SU-DHL-6 (cell line): ENCODE results near the gene NFIX.

ENCODE experiments used
- H2AFZ ChIP-seq: fragments of 200-600 bp; sonication (generic); 2 replicates; pipeline ENCODE4 v1.6.1; 2014; ENCODE audit warnings: low read depth, mild to moderate bottlenecking, moderate library complexity, mixed read lengths, antibody characterized with exemption, low read length; ENCODE audit not compliant: severe bottlenecking
- H3F3A ChIP-seq: fragments of 200-600 bp; shearing (Covaris generic); 2 replicates; pipeline ENCODE4 v1.6.0; 2016; ENCODE audit warnings: antibody characterized with exemption, mild to moderate bottlenecking; ENCODE audit not compliant: insufficient read depth
- H3K27ac ChIP-seq: fragments of 200-600 bp; sonication (generic); 2 replicates; pipeline ENCODE4 v1.5.1; 2016; ENCODE audit warnings: low read depth, mild to moderate bottlenecking, low read length, moderate library complexity, mixed read lengths
- H3K27me3 ChIP-seq: fragments of 200-600 bp; sonication (generic), shearing (Covaris generic); 2 replicates; pipeline ENCODE4 v1.6.0; 2014; ENCODE audit warnings: mild to moderate bottlenecking, low read length
- H3K36me3 ChIP-seq: fragments of 200-600 bp; sonication (generic); 2 replicates; pipeline ENCODE4 v1.6.1; 2014; ENCODE audit warnings: mild to moderate bottlenecking, low read length, mixed read lengths
- H3K4me2 ChIP-seq: fragments of 300-600, 200-600 bp; shearing (Covaris generic), sonication (generic); 2 replicates; pipeline ENCODE4 v1.6.0; 2014; ENCODE audit warnings: low read length, low read depth, mild to moderate bottlenecking; ENCODE audit not compliant: poor library complexity, severe bottlenecking
- H3K4me3 ChIP-seq: fragments of 200-600 bp; sonication (generic); 2 replicates; pipeline ENCODE4 v1.5.1; 2014; ENCODE audit warnings: antibody characterized with exemption, low read length, mild to moderate bottlenecking, mixed read lengths; ENCODE audit not compliant: insufficient read depth, poor library complexity, severe bottlenecking
- H3K79me2 ChIP-seq: fragments of 200-600 bp; sonication (generic); 2 replicates; pipeline ENCODE4 v1.6.1; 2014; ENCODE audit warnings: mild to moderate bottlenecking, low read length, moderate library complexity; ENCODE audit not compliant: insufficient read depth
- H3K9ac ChIP-seq: fragments of 200-600 bp; sonication (generic); 2 replicates; pipeline ENCODE4 v1.7.0; 2014; ENCODE audit warnings: mild to moderate bottlenecking, low read length
- H3K9me2 ChIP-seq: fragments of 200-600 bp; sonication (generic); replicated peaks from 2 replicates; pipeline ENCODE4 v1.6.1; 2014; ENCODE audit warnings: low read length; ENCODE audit not compliant: insufficient read depth
- H3K9me3 ChIP-seq: fragments of 200-600 bp; sonication (generic); 2 replicates; pipeline ENCODE4 v1.6.1; 2014; ENCODE audit warnings: low read length, mixed read lengths; ENCODE audit not compliant: insufficient read depth
- H4K20me1 ChIP-seq: fragments of 200-600 bp; sonication (generic); 2 replicates; pipeline ENCODE4 v1.6.1; 2014; ENCODE audit warnings: low read depth, mild to moderate bottlenecking, antibody characterized with exemption, low read length, moderate library complexity, mixed read lengths
- EZH2phosphoT487 ChIP-seq: fragments of 200-600 bp; sonication (generic), shearing (Covaris generic); conservative IDR thresholded peaks from 2 replicates; pipeline ENCODE4 v1.6.1; 2018; ENCODE audit warnings: mild to moderate bottlenecking, antibody characterized with exemption, low read length, moderate library complexity, mixed read lengths
- TF ChIP-seq, protein P1 (sequence below): fragments of 200-600 bp; sonication (generic); IDR thresholded peaks from one replicate; pipeline ENCODE4 v1.5.1; 2017; ENCODE audit warnings: antibody characterized with exemption, mild to moderate bottlenecking, low read length, moderate library complexity; ENCODE audit not compliant: insufficient read depth, poor library complexity, severe bottlenecking

The NFIX gene

DNA sequence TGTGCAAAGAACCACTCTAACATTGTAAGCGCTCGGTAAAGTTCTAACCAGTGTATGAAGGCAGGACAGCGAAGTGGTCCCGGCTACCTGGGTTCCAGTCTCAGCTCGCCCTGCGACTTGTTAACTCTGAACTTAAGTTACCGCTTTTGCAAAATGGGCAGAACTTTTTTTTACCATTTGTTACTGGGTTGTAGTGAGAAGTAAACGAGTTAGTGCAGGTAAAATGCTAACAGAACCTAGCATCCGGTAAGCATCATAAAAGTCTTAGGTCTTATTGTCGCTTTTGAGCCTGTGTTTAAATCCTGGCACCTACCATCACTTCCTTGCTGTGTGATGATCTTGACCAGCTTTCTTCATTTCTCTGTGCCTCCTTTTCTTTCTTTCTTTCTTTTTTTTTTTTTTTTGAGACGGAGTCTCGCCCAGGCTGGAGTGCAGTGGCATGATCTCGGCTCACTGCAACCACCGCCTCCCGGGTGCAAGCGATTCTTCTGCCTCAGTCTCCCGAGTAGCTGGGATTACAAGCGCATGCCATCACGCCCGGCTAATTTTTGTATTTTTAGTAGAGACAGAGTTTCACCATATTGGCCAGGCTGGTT lies 122.0 kb downstream of the NFIX start:
- H3K36me3 ChIP-seq, result 0 out of 2 replicates have a peak, but pooled peaks cover 2% of the 10 kb centered on the region
- H3K9ac ChIP-seq, result peak overlapping the region; percentile 79
- peaks cover 8% of the 10 kb centered on the region for H3F3A ChIP-seq
- no peaks in the 10 kb centered on the region for H3K9me2 ChIP-seq
- H3K4me2 ChIP-seq, result peak overlapping the region; percentile 74
- peak overlapping the region; percentile 95 for H3K4me3 ChIP-seq
- H3K27ac ChIP-seq, result peak overlapping the region; percentile 79
- no peaks in the 10 kb centered on the region for H3K9me3 ChIP-seq
- H3K27me3 ChIP-seq, result no peaks in the 10 kb centered on the region
- H3K79me2 ChIP-seq, result peaks cover 50% of the 10 kb centered on the region
- TF ChIP-seq EZH2phosphoT487, result no peak
- TF ChIP-seq, protein P1, sequence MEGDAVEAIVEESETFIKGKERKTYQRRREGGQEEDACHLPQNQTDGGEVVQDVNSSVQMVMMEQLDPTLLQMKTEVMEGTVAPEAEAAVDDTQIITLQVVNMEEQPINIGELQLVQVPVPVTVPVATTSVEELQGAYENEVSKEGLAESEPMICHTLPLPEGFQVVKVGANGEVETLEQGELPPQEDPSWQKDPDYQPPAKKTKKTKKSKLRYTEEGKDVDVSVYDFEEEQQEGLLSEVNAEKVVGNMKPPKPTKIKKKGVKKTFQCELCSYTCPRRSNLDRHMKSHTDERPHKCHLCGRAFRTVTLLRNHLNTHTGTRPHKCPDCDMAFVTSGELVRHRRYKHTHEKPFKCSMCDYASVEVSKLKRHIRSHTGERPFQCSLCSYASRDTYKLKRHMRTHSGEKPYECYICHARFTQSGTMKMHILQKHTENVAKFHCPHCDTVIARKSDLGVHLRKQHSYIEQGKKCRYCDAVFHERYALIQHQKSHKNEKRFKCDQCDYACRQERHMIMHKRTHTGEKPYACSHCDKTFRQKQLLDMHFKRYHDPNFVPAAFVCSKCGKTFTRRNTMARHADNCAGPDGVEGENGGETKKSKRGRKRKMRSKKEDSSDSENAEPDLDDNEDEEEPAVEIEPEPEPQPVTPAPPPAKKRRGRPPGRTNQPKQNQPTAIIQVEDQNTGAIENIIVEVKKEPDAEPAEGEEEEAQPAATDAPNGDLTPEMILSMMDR, result no peak
- peak overlapping the region; percentile 77 for H2AFZ ChIP-seq
- H4K20me1 ChIP-seq, result no peaks in the 10 kb centered on the region

GRCh38 chr19:13117772-13118423 lies 122.6 kb downstream of the NFIX start, which contains the start of gene NACC1:
Gene NACC1, plus strand, starts transcription at chr19:13118264. Its CDS starts 16,944 bp downstream, at chr19:13135208.
- H3K4me3 ChIP-seq, result peak within 1 kb of the TSS; percentile 100
- peak within 1 kb of the TSS; percentile 77 for H2AFZ ChIP-seq
- H3K36me3 ChIP-seq, result 0 out of 2 replicates have a peak, but pooled peaks cover 2% of the 10 kb centered on the region
- no peaks in the 10 kb centered on the region for H3K27me3 ChIP-seq
- no peaks in the 10 kb centered on the region for H4K20me1 ChIP-seq
- peak within 1 kb of the TSS; percentile 74 for H3K4me2 ChIP-seq
- no peaks in the 10 kb centered on the region for H3K9me2 ChIP-seq
- peaks cover 56% of the 10 kb centered on the region for H3K79me2 ChIP-seq
- peak within 1 kb of the TSS; percentile 79 for H3K27ac ChIP-seq
- peak within 1 kb of the TSS; percentile 91 for H3K9ac ChIP-seq
- TF ChIP-seq EZH2phosphoT487, result no peak
- TF ChIP-seq, protein P1, result no peak
- peaks cover 8% of the 10 kb centered on the region for H3F3A ChIP-seq
- no peaks in the 10 kb centered on the region for H3K9me3 ChIP-seq

DNA sequence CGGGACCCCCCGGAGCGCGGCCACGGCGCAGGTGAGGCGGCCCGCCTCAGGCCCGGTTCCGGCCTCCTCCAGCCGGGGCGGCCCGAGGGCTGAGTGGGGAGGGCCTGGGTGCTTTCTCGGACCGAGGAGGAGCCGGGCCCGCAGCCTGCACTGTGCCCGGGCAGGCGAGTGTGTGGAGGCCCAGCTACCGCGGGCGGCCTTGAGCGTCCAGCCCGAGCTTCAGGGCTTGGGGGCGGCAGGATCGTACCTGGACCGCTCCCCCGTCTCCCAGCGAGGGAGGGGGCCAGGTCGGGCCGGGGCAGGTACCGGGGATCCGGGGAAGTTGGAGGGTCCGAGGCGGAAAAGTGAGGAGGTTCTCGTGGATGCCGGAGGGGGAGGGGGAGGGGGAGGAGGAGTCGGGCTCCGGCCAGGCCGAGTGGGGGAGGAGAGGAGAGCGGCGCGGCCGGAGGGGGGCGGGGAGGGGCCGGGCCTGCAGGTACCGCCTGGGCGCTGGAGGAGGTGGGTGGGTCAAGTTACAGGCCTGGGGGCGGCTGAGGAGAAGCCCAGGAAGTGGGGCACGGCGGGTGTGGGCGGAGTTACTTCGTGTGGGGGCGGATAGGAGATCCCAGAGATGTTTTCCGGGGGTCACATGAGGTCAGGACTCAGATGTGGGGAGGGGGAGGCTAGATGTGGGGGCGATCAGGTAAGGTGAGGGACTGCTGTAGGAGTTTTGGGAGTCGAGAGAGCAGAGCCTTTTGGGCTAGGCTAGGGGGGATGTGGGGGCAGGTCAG lies 123.3 kb downstream of the NFIX start:
- Histone ChIP-seq H4K20me1 (no peaks in the 10 kb centered on the region), H3K27me3 (no peaks in the 10 kb centered on the region), H3K4me2 (peak overlapping the region; percentile 67), H3K9ac (peak overlapping the region; percentile 91), H3K27ac (peak overlapping the region; percentile 78), H3K4me3 (peak overlapping the region; percentile 100), H3K9me2 (no peaks in the 10 kb centered on the region), H3K79me2 (peaks cover 64% of the 10 kb centered on the region), H3K36me3 (0 out of 2 replicates have a peak, but pooled peaks cover 2% of the 10 kb centered on the region), H2AFZ (no peak overlapping the region), H3K9me3 (no peaks in the 10 kb centered on the region), H3F3A (peaks cover 8% of the 10 kb centered on the region)
- TF ChIP-seq, protein P1, result no peak
